ENCODE measurements around the gene NLRC5.

- TF ChIP-seq CTCF (conservative IDR thresholded peaks at IDR 0.05; ENCODE audit: low read length) (no peak), EZH2phosphoT487 (IDR thresholded peaks at IDR 0.05; ENCODE audit: borderline replicate concordance, low read depth, low read length) (no peak)
Observed at GRCh38 chr16:56981729-56982271, 7.6 kb upstream of the NLRC5 start.
